HepG2 (cell line): ENCODE data around the gene PRPF38B. TPM values are rescaled to one million over a fixed set of nuclear protein-coding genes. Genes with fewer than 3 reads are reported as not detected.

Source experiments
- ATAC-seq: fragments of 200-7000 bp; cut with Tn5 transposase; 3 replicates; pipeline ENCODE4 v1.9.1; 2020; ENCODE audit warnings: mild to moderate bottlenecking, moderate library complexity
- BruUV-seq: library from RNA; stranded (reverse); fragments of 400-500 nt; replicated peaks from 2 replicates; lab custom pipeline; 2021; lab: Mats Ljungman, UMichigan
- CTCF ChIA-PET: fragments of 300-600 bp; formaldehyde crosslinking; extraction: SDS; loops from one replicate; lab custom pipeline; 2021; ENCODE audit warnings: low total read pairs, inconsistent platforms, low intra/inter-chr PET ratio; lab: Yijun Ruan, JAX
- POLR2A ChIA-PET: fragments of 350-600 bp; sonication (Branson Sonifier 250); formaldehyde crosslinking; loops from one replicate; lab custom pipeline; 2020; ENCODE audit warnings: antibody characterized with exemption, inconsistent platforms; lab: Yijun Ruan, JAX
- DNase-seq: peaks from one replicate; pipeline ENCODE4 v3.0.0-alpha.2; 2015; ENCODE audit warnings: low spot score
- FAIRE-seq: peaks from 3 replicates; lab custom pipeline; 2011; peaks lifted over from hg19 to GRCh38; lab: Jason Lieb, UNC
- H2AFZ ChIP-seq: one replicate; pipeline ENCODE4 v1.6.1; 2011; ENCODE audit warnings: low read length, inconsistent platforms
- H3K27ac ChIP-seq: fragments of 300-600 bp; 3 replicates; pipeline ENCODE4 v1.8.0; 2011; ENCODE audit warnings: mixed run types, mild to moderate bottlenecking, mixed read lengths, low read length, inconsistent platforms; ENCODE audit not compliant: insufficient read depth; ENCODE audit errors: extremely low read length
- H3K27me3 ChIP-seq, 2 experiments: fragments of 200-600 bp in 1 of 2; 2 replicates in 1 of 2; 3 replicates in 1 of 2; pipeline versions ENCODE4 v1.6.0 to v1.8.0; 2011; ENCODE audit warnings: low read length in 2 of 2, mild to moderate bottlenecking in 2 of 2, moderate library complexity in 2 of 2, inconsistent platforms in 1 of 2; ENCODE audit not compliant: insufficient read depth in 2 of 2, control insufficient read depth in 1 of 2
- H3K36me3 ChIP-seq, 2 experiments: fragments of 200-600 bp in 1 of 2; replicated peaks in 1 of 2; 2 replicates in 1 of 2; 3 replicates in 1 of 2; pipeline versions ENCODE4 v1.5.1 to v1.8.0; 2011; ENCODE audit warnings: low read length in 2 of 2, inconsistent platforms in 1 of 2; ENCODE audit not compliant: insufficient read depth in 2 of 2, control insufficient read depth in 1 of 2
- H3K4me1 ChIP-seq: 2 replicates; pipeline ENCODE4 v1.5.1; 2012; ENCODE audit warnings: low read length, inconsistent platforms; ENCODE audit not compliant: insufficient read depth
- H3K4me2 ChIP-seq: 2 replicates; pipeline ENCODE4 v1.6.0; 2011; ENCODE audit warnings: low read depth, low read length, inconsistent platforms
- H3K4me3 ChIP-seq, 3 experiments: fragments of 200-600 bp in 1 of 3; sonication (generic), shearing (Covaris generic) in 1 of 3; replicated peaks in 1 of 3; 2 replicates each; pipeline ENCODE4 v1.5.1; 2011 to 2016; ENCODE audit warnings: low read length in 3 of 3, inconsistent platforms in 2 of 3, low read depth in 2 of 3, mild to moderate bottlenecking in 2 of 3, control low read depth in 1 of 3, mixed read lengths in 1 of 3; ENCODE audit not compliant: insufficient read depth in 1 of 3
- H3K79me2 ChIP-seq: one replicate; pipeline ENCODE4 v1.6.1; 2011; ENCODE audit warnings: low read length, inconsistent platforms; ENCODE audit not compliant: insufficient read depth
- H3K9ac ChIP-seq: 2 replicates; pipeline ENCODE4 v1.6.0; 2011; ENCODE audit warnings: mild to moderate bottlenecking, low read depth, low read length, inconsistent platforms; ENCODE audit not compliant: insufficient read depth
- H3K9me3 ChIP-seq: 2 replicates; pipeline ENCODE4 v1.5.1; 2012; ENCODE audit warnings: mild to moderate bottlenecking, low read length
- H4K20me1 ChIP-seq: 2 replicates; pipeline ENCODE4 v1.6.0; 2011; ENCODE audit warnings: inconsistent platforms, mild to moderate bottlenecking, low read length, moderate library complexity; ENCODE audit not compliant: insufficient read depth
- ARHGAP35 ChIP-seq: sonication (generic); formaldehyde crosslinking; IDR thresholded peaks from 2 replicates; pipeline ENCODE4 v1.9.0; 2022; ENCODE audit warnings: mild to moderate bottlenecking, inconsistent platforms, moderate library complexity, missing genetic modification reagents, borderline replicate concordance
- ASH2L ChIP-seq: fragments of 300-600, 200-600 bp; sonication (generic); IDR thresholded peaks from 2 replicates; pipeline ENCODE4 v1.7.0; 2017; ENCODE audit warnings: low read depth, mild to moderate bottlenecking, moderate library complexity, mixed read lengths, low read length; ENCODE audit not compliant: insufficient read length
- ATF4 ChIP-seq, 2 experiments: fragments of 450-650 bp in 1 of 2; sonication (generic) in 1 of 2; formaldehyde crosslinking; IDR thresholded peaks; 2 replicates each; pipeline versions ENCODE4 v1.5.0 to v1.8.0; 2020 to 2022; ENCODE audit warnings: mild to moderate bottlenecking in 1 of 2, missing genetic modification reagents in 1 of 2
- ELF3 ChIP-seq: IDR thresholded peaks from 2 replicates; pipeline ENCODE4 v1.6.1; 2016; ENCODE audit warnings: missing genetic modification reagents, missing compliant biosample characterization
- ELF4 ChIP-seq: sonication (generic); formaldehyde crosslinking; IDR thresholded peaks from 2 replicates; pipeline ENCODE4 v1.5.0; 2020; ENCODE audit warnings: missing genetic modification reagents, mild to moderate bottlenecking, moderate library complexity, borderline replicate concordance
- FOXM1 ChIP-seq: sonication (generic); formaldehyde crosslinking; IDR thresholded peaks from 2 replicates; pipeline ENCODE4 v1.5.0; 2020; ENCODE audit warnings: missing genetic modification reagents
- IRX3 ChIP-seq: sonication (generic); formaldehyde crosslinking; IDR thresholded peaks from 2 replicates; pipeline ENCODE4 v1.8.1; 2023; ENCODE audit warnings: mild to moderate bottlenecking, low read depth, missing genetic modification reagents, borderline replicate concordance
- JUND ChIP-seq: sonication (generic); formaldehyde crosslinking; IDR thresholded peaks from 2 replicates; pipeline ENCODE4 v1.8.0; 2022; ENCODE audit warnings: mild to moderate bottlenecking, missing genetic modification reagents
- MAFK ChIP-seq, 2 experiments: IDR thresholded peaks in 1 of 2; conservative IDR thresholded peaks in 1 of 2; 2 replicates each; pipeline ENCODE4 v1.6.1; 2011; ENCODE audit warnings: improper control_type of control experiment in 2 of 2, low read length in 2 of 2
- MTF1 ChIP-seq: sonication (generic); formaldehyde crosslinking; IDR thresholded peaks from 2 replicates; pipeline ENCODE4 v1.5.0; 2020; ENCODE audit warnings: missing genetic modification reagents
- NFYB ChIP-seq: sonication (generic); formaldehyde crosslinking; IDR thresholded peaks from 2 replicates; pipeline ENCODE4 v1.4.0; 2020; ENCODE audit warnings: missing genetic modification reagents
- NFYC ChIP-seq: IDR thresholded peaks from 2 replicates; pipeline ENCODE4 v1.6.1; 2016; ENCODE audit warnings: missing genetic modification reagents, missing compliant biosample characterization
- PATZ1 ChIP-seq: sonication (generic); formaldehyde crosslinking; IDR thresholded peaks from 2 replicates; pipeline ENCODE4 v1.4.0; 2020; ENCODE audit warnings: missing genetic modification reagents
- POLR2AphosphoS5 ChIP-seq: IDR thresholded peaks from 2 replicates; pipeline ENCODE4 v1.6.1; 2012; ENCODE audit warnings: low read depth, low read length
- ZNF234 ChIP-seq: sonication (generic); formaldehyde crosslinking; conservative IDR thresholded peaks from 2 replicates; pipeline ENCODE4 v1.5.1; 2020; ENCODE audit warnings: mild to moderate bottlenecking, missing genetic modification reagents
- ZNF432 ChIP-seq: sonication (generic); formaldehyde crosslinking; IDR thresholded peaks from 2 replicates; pipeline ENCODE4 v1.5.0; 2020; ENCODE audit warnings: missing genetic modification reagents, mild to moderate bottlenecking, borderline replicate concordance
- ZNF557 ChIP-seq: sonication (generic); formaldehyde crosslinking; IDR thresholded peaks from 2 replicates; pipeline ENCODE4 v1.4.0; 2020; ENCODE audit warnings: missing genetic modification reagents
- ZNF709 ChIP-seq: sonication (generic); formaldehyde crosslinking; IDR thresholded peaks from 2 replicates; pipeline ENCODE4 v1.5.0; 2020; ENCODE audit warnings: mild to moderate bottlenecking, missing genetic modification reagents
- ZNF75D ChIP-seq: sonication (generic); formaldehyde crosslinking; IDR thresholded peaks from 2 replicates; pipeline ENCODE4 v1.8.1; 2023; ENCODE audit warnings: missing genetic modification reagents, mild to moderate bottlenecking, borderline replicate concordance
- WGBS: methylation state at CpG from one replicate; pipeline ENCODE4 v1.1.6; 2017; ENCODE audit warnings: low lambda C conversion rate; 5-methylcytosine and 5-hydroxymethylcytosine counted together
- in situ Hi-C: cut with HindIII; loops from 2 replicates; pipeline ENCODE4 v1.10.0; 2017; ENCODE audit warnings: low pct_unique_long_range_greater_than_20kb; ENCODE audit not compliant: extremely low pct_ligation_motif_present
- intact Hi-C: fragments of 100-400 bp; cut with micrococcal nuclease; formaldehyde crosslinking; loops from one replicate; pipeline ENCODE4 v1.10.0; 2022; ENCODE audit not compliant: unreplicated experiment
- polyA plus RNA-seq, 8 experiments: library from polyadenylated mRNA; depleted of rRNA in 3 of 8; stranded (reverse) in 7 of 8; unstranded in 1 of 8; fragments of >200 nt; fragmentation: Illumina TruSeq in 4 of 8; extraction: Trizol in 4 of 8; gene quantifications; 2 replicates each; pipeline versions ENCODE4 v1.2.1 to v1.2.3, GENCODE V29; 2011 to 2016; ENCODE audit warnings: low read depth in 4 of 8, missing spikeins in 1 of 8, mixed read lengths in 1 of 8; ENCODE audit not compliant: insufficient read depth in 1 of 8
- total RNA-seq, 5 experiments: library from RNA; depleted of rRNA; stranded (reverse); fragments of >200 nt; fragmentation: Illumina TruSeq; extraction: Trizol; gene quantifications; 2 replicates each; pipeline ENCODE4 v1.2.3, GENCODE V29; 2016; ENCODE audit warnings: low read depth in 1 of 5
- TF ChIP-seq, protein P1 (sequence below): sonication (generic); formaldehyde crosslinking; IDR thresholded peaks from 2 replicates; pipeline ENCODE4 v1.4.0; 2020; ENCODE audit warnings: missing genetic modification reagents

PRPF38B gene
- total and polyA plus RNA-seq, 2 of the 13 experiments (the other 11 are each of a cell fraction or from before 2014, with no cell fraction given): 25.7 to 29.7 TPM

GRCh38 chr1:108747171-108747850 lies 55.2 kb downstream of the PRPF38B start (continued):
- TF ChIP-seq IRX3 (CRISPR knock-in tag) (0 out of 2 replicates have a peak, but pooled peaks have one; percentile 7), NFYC (CRISPR knock-in tag) (peak; percentile 58), POLR2AphosphoS5 (peak; percentile 86), ASH2L (peak; percentile 43), MAFK (conservative IDR thresholded peaks at IDR 0.05 in 1 of 2, IDR thresholded peaks at IDR 0.05 in 1 of 2; ENCODE audit: low read length in 2 of 2) (peak in 1 of 2 experiments; percentile 52; a peak in 3 of 4 replicates), ZNF557 (CRISPR knock-in tag) (no peak), NFYB (peak; percentile 47; the same call in 1 of the 2 replicates), ZNF432 (CRISPR knock-in tag) (no peak), ATF4 (CRISPR knock-in tag; IDR thresholded peaks at IDR 0.05) (0 out of 4 replicates have a peak, but pooled peaks of 1 of the 2 experiments have one; percentile 13), ELF4 (0 out of 2 replicates have a peak, but pooled peaks have one; percentile 48), ARHGAP35 (CRISPR knock-in tag) (no peak)

DNA sequence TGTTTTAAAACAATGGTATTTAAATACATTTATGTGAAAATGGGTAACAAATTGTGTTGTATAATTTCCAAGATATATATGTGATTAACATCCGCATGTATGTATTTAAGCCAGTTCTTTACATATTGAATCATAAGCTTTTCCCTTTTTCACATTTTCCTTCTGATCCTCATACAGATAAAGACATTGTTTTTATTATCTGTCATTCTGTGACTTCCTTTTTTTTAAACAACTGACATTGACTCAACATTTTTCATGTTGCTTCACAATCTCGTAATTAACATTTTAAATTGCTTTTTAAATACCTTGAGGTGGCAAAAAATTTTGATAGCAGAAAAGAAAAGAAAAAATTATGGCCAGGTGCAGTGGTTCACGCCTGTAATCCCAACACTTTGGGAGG lies 55.8 kb downstream of the PRPF38B start:
- ChIA-PET POLR2A (no interaction called here), CTCF (no interaction called here)
- FAIRE-seq: no peak
- DNase-seq: no peak
- no peak for ATAC-seq
- Histone ChIP-seq H3K4me2 (peak overlapping the region; percentile 77; the same call in 1 of the 2 replicates), H3K27ac (no peak overlapping the region), H2AFZ (no peak overlapping the region), H3K27me3 (no peaks in the 10 kb centered on the region), H3K9ac (no peak overlapping the region), H3K4me1 (peaks cover 14% of the 10 kb centered on the region), H4K20me1 (no peaks in the 10 kb centered on the region), H3K4me3 (peak overlapping the region in 2 of 3 experiments; percentile 80 to 99; a peak in 2 of 6 replicates), H3K9me3 (no peaks in the 10 kb centered on the region), H3K36me3 (peaks cover 0 to under 1% of the 10 kb centered on the region in 2 experiments; a peak in 2 of 5 replicates), H3K79me2 (peaks cover 8% of the 10 kb centered on the region)
- in situ Hi-C loops (no loop called here), intact Hi-C loops (no loop called here)
- 94% methylated on average over 3 of the region's 3 CpGs for WGBS
- BruUV-seq: no TSS peak
- TF ChIP-seq ZNF234 (no peak), ZNF709 (CRISPR knock-in tag) (no peak), MTF1 (no peak), JUND (CRISPR knock-in tag) (no peak), ZNF75D (CRISPR knock-in tag) (no peak), FOXM1 (no peak), PATZ1 (CRISPR knock-in tag) (no peak), ELF3 (CRISPR knock-in tag) (no peak)
- TF ChIP-seq, protein P1, sequence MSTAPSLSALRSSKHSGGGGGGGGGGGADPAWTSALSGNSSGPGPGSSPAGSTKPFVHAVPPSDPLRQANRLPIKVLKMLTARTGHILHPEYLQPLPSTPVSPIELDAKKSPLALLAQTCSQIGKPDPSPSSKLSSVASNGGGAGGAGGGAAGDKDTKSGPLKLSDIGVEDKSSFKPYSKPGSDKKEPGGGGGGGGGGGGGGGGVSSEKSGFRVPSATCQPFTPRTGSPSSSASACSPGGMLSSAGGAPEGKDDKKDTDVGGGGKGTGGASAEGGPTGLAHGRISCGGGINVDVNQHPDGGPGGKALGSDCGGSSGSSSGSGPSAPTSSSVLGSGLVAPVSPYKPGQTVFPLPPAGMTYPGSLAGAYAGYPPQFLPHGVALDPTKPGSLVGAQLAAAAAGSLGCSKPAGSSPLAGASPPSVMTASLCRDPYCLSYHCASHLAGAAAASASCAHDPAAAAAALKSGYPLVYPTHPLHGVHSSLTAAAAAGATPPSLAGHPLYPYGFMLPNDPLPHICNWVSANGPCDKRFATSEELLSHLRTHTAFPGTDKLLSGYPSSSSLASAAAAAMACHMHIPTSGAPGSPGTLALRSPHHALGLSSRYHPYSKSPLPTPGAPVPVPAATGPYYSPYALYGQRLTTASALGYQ (CRISPR knock-in tag): no peak
